Renal pelvis (tissue), 4 donors: ENCODE measurements around the gene ST14. TPM values are rescaled to one million over a fixed set of nuclear protein-coding genes. Genes with fewer than 3 reads are reported as not detected.
A peak's percentile ranks its signal among the peaks of the same experiment; 100 is the strongest.
"Not testable (repeated sequence)": the region's sequence is repeated elsewhere in the genome, so short reads cannot be mapped to it uniquely, and the experiment has no call there.

ENCODE experiments used
- DNase-seq: peaks from one replicate; pipeline ENCODE4 v3.0.0-alpha.2; 2013
- polyA plus RNA-seq, 3 donors: library from polyadenylated mRNA; unstranded; fragments of 120-200 nt; gene quantifications; one replicate each; pipeline ENCODE4 v1.2.1, GENCODE V29; 2013; ENCODE audit not compliant: insufficient read length in 3 of 3

Gene ST14
- polyA plus RNA-seq, 3 donors, result 34.2 to 39.2 (median 34.6) TPM

- DNase-seq, result no peak
Measured at GRCh38 chr11:130161441-130162145, 2.0 kb downstream of the ST14 start.

- DNase-seq, result no peak
Measured at GRCh38 chr11:130162733-130163132, 3.2 kb downstream of the ST14 start.

- DNase-seq, result no peak
Measured at GRCh38 chr11:130163346-130164220, 4.0 kb downstream of the ST14 start.

GRCh38 chr11:130164221-130164570 lies 4.6 kb downstream of the ST14 start:
- no peak for DNase-seq

- DNase-seq, result no peak
Measured at GRCh38 chr11:130165601-130166456, 6.2 kb downstream of the ST14 start.

GRCh38 chr11:130166457-130166784 lies 6.8 kb downstream of the ST14 start:
- peak; percentile 63 for DNase-seq

GRCh38 chr11:130167146-130167545 lies 7.6 kb downstream of the ST14 start:
- DNase-seq, result no peak

- no peak for DNase-seq
Measured at GRCh38 chr11:130168105-130168504, 8.5 kb downstream of the ST14 start.

- no peak for DNase-seq
Measured at GRCh38 chr11:130170345-130170744, 10.8 kb downstream of the ST14 start.

GRCh38 chr11:130171534-130171933 lies 12.0 kb downstream of the ST14 start:
- DNase-seq, result no peak

GRCh38 chr11:130172001-130172400 lies 12.4 kb downstream of the ST14 start:
- DNase-seq, result not testable (repeated sequence)

GRCh38 chr11:130174642-130175041 lies 15.1 kb downstream of the ST14 start:
- DNase-seq, result no peak

GRCh38 chr11:130175898-130176297 lies 16.3 kb downstream of the ST14 start:
- no peak for DNase-seq

- DNase-seq, result no peak
Measured at GRCh38 chr11:130177782-130178181, 18.2 kb downstream of the ST14 start.

GRCh38 chr11:130178441-130179339 lies 19.1 kb downstream of the ST14 start:
- DNase-seq, result no peak

GRCh38 chr11:130179396-130180306 lies 20.1 kb downstream of the ST14 start:
- DNase-seq, result peak; percentile 73

- DNase-seq, result no peak
Measured at GRCh38 chr11:130180491-130180890, 20.9 kb downstream of the ST14 start.

GRCh38 chr11:130180896-130181294 lies 21.3 kb downstream of the ST14 start:
- DNase-seq, result no peak

GRCh38 chr11:130181295-130182272 lies 22.0 kb downstream of the ST14 start:
- DNase-seq, result peak; percentile 70
